ENCODE data around the gene HFM1.

The HFM1 gene

GRCh38 chr1:91243171-91243570 lies 161.5 kb downstream of the HFM1 start:
- DNase-seq (ENCODE audit: low read depth) = no peak

GRCh38 chr1:91234181-91234580 lies 170.5 kb downstream of the HFM1 start:
- no peak for DNase-seq (ENCODE audit: low read depth)

- DNase-seq (ENCODE audit: low read depth) = no peak
Measured at GRCh38 chr1:91226741-91227140, 177.9 kb downstream of the HFM1 start.

- DNase-seq (ENCODE audit: low read depth) = no peak
Measured at GRCh38 chr1:91224878-91225277, 179.8 kb downstream of the HFM1 start.

- DNase-seq (ENCODE audit: low read depth) = no peak
Measured at GRCh38 chr1:91221017-91221416, 183.6 kb downstream of the HFM1 start.

GRCh38 chr1:91217911-91218310 lies 186.7 kb downstream of the HFM1 start:
- DNase-seq (ENCODE audit: low read depth) = no peak

Data from stimulated activated CD8-positive, alpha-beta memory T cell treated with anti-CD3 and anti-CD28 coated beads, Interleukin-12 subunit alpha, Interleukin-12 subunit beta, amount 100 ng/mL, for 1 hour (primary cell).